C4-2B (cell line): ENCODE results near the gene EMC9.
A peak's percentile ranks its signal among the peaks of the same experiment; 100 is the strongest.

Experiments used
- H3K27ac ChIP-seq: fragments of 450-650 bp; 2 replicates; pipeline ENCODE4 v1.5.1; 2017
- ZFX ChIP-seq: fragments of 450-650 bp; IDR thresholded peaks from 2 replicates; pipeline ENCODE4 v1.6.1; 2017
- TF ChIP-seq, protein P1 (sequence below): fragments of 450-650 bp; conservative IDR thresholded peaks from 2 replicates; pipeline ENCODE4 v1.5.1; 2017; ENCODE audit warnings: mild to moderate bottlenecking

EMC9 gene, protein sequence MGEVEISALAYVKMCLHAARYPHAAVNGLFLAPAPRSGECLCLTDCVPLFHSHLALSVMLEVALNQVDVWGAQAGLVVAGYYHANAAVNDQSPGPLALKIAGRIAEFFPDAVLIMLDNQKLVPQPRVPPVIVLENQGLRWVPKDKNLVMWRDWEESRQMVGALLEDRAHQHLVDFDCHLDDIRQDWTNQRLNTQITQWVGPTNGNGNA

GRCh38 chr14:24141097-24141880 is at the start of gene EMC9:
TSS of gene EMC9 (minus strand) at chr14:24141591. CDS start at chr14:24141304, 287 bp downstream.
- H3K27ac ChIP-seq, result peak within 1 kb of the TSS; percentile 98
- TF ChIP-seq, protein P1, sequence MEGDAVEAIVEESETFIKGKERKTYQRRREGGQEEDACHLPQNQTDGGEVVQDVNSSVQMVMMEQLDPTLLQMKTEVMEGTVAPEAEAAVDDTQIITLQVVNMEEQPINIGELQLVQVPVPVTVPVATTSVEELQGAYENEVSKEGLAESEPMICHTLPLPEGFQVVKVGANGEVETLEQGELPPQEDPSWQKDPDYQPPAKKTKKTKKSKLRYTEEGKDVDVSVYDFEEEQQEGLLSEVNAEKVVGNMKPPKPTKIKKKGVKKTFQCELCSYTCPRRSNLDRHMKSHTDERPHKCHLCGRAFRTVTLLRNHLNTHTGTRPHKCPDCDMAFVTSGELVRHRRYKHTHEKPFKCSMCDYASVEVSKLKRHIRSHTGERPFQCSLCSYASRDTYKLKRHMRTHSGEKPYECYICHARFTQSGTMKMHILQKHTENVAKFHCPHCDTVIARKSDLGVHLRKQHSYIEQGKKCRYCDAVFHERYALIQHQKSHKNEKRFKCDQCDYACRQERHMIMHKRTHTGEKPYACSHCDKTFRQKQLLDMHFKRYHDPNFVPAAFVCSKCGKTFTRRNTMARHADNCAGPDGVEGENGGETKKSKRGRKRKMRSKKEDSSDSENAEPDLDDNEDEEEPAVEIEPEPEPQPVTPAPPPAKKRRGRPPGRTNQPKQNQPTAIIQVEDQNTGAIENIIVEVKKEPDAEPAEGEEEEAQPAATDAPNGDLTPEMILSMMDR, result no peak; the same call in 1 of the 2 replicates
- peak; percentile 87 for TF ChIP-seq ZFX

GRCh38 chr14:24190416-24190815 is 49.0 kb upstream of the EMC9 start:
- TF ChIP-seq, protein P1, result no peak
- no peak for TF ChIP-seq ZFX
- no peak overlapping the region for H3K27ac ChIP-seq

DNA sequence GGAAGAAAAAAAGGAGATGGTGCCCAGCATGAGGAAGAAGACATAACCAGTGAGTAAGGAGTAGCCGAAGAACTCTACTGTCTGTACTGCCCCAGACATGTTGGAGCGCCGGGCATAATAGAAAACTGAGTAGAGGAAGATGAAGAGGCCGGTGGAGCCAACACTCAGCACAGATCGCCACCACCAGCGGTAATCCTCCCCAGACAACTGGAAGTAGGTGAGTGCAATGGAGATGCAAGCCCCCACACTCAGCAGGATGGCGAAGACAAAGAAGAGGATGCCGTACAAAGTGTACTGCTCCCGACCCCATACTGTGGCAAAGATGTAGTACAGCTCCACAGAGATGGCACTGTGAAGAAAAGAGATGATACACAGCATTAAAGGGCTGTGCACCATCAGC is 48.1 kb upstream of the EMC9 start:
- peak overlapping the region; percentile 87; the same call in 1 of the 2 replicates for H3K27ac ChIP-seq
- TF ChIP-seq, protein P1, result no peak
- no peak for TF ChIP-seq ZFX

DNA sequence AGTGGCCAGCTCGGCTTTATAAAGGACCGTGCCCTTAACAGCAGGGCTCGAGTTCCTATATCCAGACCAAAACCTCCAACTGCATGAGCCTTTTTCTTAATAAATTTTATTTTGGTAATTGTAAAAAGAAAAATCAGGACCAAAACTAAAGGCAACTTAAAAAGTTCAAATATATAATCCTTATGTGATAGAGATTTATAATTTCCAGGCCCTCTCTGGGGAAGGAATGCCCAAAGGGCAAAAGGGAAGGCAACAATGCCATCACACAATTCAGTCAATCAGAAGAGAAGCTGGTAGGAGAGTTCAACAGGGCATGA is 47.6 kb upstream of the EMC9 start:
- TF ChIP-seq, protein P1, result no peak
- TF ChIP-seq ZFX, result no peak
- peak overlapping the region; percentile 87 for H3K27ac ChIP-seq

DNA sequence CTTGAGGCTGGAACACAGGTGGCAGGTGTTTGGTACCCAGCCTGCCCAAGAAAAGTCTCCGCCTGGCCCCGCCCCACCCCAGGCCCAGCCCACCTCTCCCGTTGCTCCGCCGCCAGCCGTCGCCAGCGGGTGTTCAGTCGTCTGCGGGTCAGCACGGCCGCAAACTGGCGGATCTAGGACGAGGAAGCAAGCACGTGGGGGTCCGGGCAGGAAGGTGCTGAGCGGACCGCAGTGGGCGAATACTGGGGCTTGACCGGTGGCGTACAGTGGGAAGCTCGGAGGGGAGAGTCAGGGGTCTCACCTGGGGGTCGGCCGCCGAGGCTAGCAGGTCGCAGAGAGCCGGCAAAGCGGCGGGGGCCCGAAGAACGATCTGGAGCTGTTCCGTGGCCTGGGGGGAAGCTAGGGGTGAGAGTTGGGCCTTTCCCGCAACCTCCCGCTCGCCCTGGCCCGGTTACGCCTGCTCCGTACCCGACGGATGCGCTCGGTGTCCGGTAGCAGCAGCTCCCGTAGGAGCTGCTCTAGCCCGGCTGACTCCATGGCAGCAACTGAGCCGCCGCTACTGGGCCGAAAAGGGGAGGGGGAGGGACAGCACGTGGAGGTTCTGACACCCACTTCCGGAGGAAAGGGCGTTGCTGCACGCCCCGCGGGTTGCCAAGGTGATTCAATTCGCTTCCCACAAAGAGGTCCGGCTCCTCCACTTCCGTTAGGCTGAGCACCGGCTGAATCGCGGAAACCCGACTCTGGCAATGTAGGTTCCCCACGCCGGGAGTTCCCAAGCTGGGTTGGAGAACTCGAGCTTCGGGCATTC is 47.1 kb upstream of the EMC9 start, which contains the start of gene IPO4:
Gene IPO4, minus strand, starts transcription at position 566 of the 808 bp plus-strand sequence. Its CDS starts 29 bp downstream, at position 537.
- TF ChIP-seq ZFX, result peak; percentile 65; the same call in 1 of the 2 replicates
- TF ChIP-seq, protein P1, result no peak
- H3K27ac ChIP-seq, result peak within 1 kb of the TSS; percentile 87

DNA sequence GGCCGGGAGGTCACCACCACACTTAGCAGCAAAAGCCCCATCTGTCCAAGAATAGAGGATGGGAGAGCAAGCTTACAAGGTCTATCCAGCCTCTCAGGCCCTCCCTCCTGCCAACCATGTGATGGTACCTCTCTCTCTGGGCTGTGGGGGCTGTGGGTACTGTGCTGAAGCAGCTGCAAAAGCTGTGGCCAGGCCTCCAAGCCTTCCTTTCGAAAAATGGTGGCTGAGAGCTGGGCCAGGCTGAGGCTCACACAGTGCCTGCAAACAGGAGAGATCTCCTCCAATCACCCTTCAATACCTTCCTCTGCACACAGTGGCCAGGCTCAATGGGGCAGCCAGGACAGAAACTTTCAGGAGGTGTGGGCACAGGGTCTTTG is 46.1 kb upstream of the EMC9 start:
- peak overlapping the region; percentile 87; the same call in 1 of the 2 replicates for H3K27ac ChIP-seq
- TF ChIP-seq, protein P1, result no peak
- TF ChIP-seq ZFX, result no peak
